HepG2 (cell line): ENCODE results near the gene CRK. TPM values are rescaled to one million over a fixed set of nuclear protein-coding genes. Genes with fewer than 3 reads are reported as not detected.

Source experiments
- CREB1 ChIP-seq, 2 experiments: fragments of 450-650 bp in 1 of 2; IDR thresholded peaks; 2 replicates each; pipeline ENCODE4 v1.6.1; 2016 to 2017; ENCODE audit warnings: control low read depth in 1 of 2, mild to moderate bottlenecking in 1 of 2, missing compliant biosample characterization in 1 of 2, missing genetic modification characterization in 1 of 2
- JARID2 ChIP-seq: sonication (generic); formaldehyde crosslinking; IDR thresholded peaks from 2 replicates; pipeline ENCODE4 v1.8.1; 2023; ENCODE audit warnings: missing genetic modification reagents, inconsistent platforms; ENCODE audit not compliant: insufficient replicate concordance
- JUND ChIP-seq: sonication (generic); formaldehyde crosslinking; IDR thresholded peaks from 2 replicates; pipeline ENCODE4 v1.8.0; 2022; ENCODE audit warnings: mild to moderate bottlenecking, missing genetic modification reagents
- KLF6 ChIP-seq: IDR thresholded peaks from 2 replicates; pipeline ENCODE4 v1.8.0; 2016; ENCODE audit warnings: missing biosample characterization, missing genetic modification reagents
- MTA1 ChIP-seq: sonication (generic); formaldehyde crosslinking; IDR thresholded peaks from 2 replicates; pipeline ENCODE4 v1.4.0; 2020; ENCODE audit warnings: missing genetic modification reagents, mild to moderate bottlenecking, borderline replicate concordance
- RBFOX2 ChIP-seq: fragments of 200-400 bp; formaldehyde crosslinking; IDR thresholded peaks from 2 replicates; pipeline ENCODE4 v1.6.1; 2017; ENCODE audit warnings: low read depth, mild to moderate bottlenecking, low read length
- SP1 ChIP-seq, 2 experiments: fragments of 450-650 bp in 1 of 2; sonication (generic) in 1 of 2; formaldehyde crosslinking in 1 of 2; IDR thresholded peaks; 2 replicates each; pipeline versions ENCODE4 v1.4.0 to v1.6.1; 2016 to 2020; ENCODE audit warnings: missing genetic modification reagents in 1 of 2
- THRA ChIP-seq: sonication (generic); formaldehyde crosslinking; IDR thresholded peaks from 2 replicates; pipeline ENCODE4 v1.4.0; 2020; ENCODE audit warnings: missing genetic modification reagents, borderline replicate concordance
- ZBTB2 ChIP-seq: sonication (generic); formaldehyde crosslinking; IDR thresholded peaks from 2 replicates; pipeline ENCODE4 v1.8.0; 2022; ENCODE audit warnings: low read depth, missing genetic modification reagents
- ZBTB39 ChIP-seq: sonication (generic); formaldehyde crosslinking; IDR thresholded peaks from 2 replicates; pipeline ENCODE4 v1.5.0; 2020; ENCODE audit warnings: missing genetic modification reagents
- ZFP82 ChIP-seq: sonication (generic); formaldehyde crosslinking; IDR thresholded peaks from 2 replicates; pipeline ENCODE4 v1.5.1; 2020; ENCODE audit warnings: mild to moderate bottlenecking, missing genetic modification reagents, borderline replicate concordance
- ZFX ChIP-seq: sonication (generic); formaldehyde crosslinking; IDR thresholded peaks from 2 replicates; pipeline ENCODE4 v1.4.0; 2020; ENCODE audit warnings: mild to moderate bottlenecking, low read depth, missing genetic modification reagents, moderate library complexity
- ZKSCAN1 ChIP-seq: fragments of 150-350 bp; IDR thresholded peaks from 2 replicates; pipeline ENCODE4 v1.6.1; 2014; ENCODE audit warnings: low read length
- ZNF441 ChIP-seq: sonication (generic); formaldehyde crosslinking; IDR thresholded peaks from 2 replicates; pipeline ENCODE4 v1.7.0; 2021; ENCODE audit warnings: missing genetic modification reagents, borderline replicate concordance
- ZNF550 ChIP-seq: sonication (generic); formaldehyde crosslinking; IDR thresholded peaks from 2 replicates; pipeline ENCODE4 v1.4.0; 2020; ENCODE audit warnings: mild to moderate bottlenecking, missing genetic modification reagents, borderline replicate concordance
- ZNF687 ChIP-seq: sonication (generic); formaldehyde crosslinking; IDR thresholded peaks from 2 replicates; pipeline ENCODE4 v1.5.1; 2020; ENCODE audit warnings: mild to moderate bottlenecking, missing genetic modification reagents, moderate library complexity
- polyA plus RNA-seq, 8 experiments: library from polyadenylated mRNA; depleted of rRNA in 3 of 8; stranded (reverse) in 7 of 8; unstranded in 1 of 8; fragments of >200 nt; fragmentation: Illumina TruSeq in 4 of 8; extraction: Trizol in 4 of 8; gene quantifications; 2 replicates each; pipeline versions ENCODE4 v1.2.1 to v1.2.3, GENCODE V29; 2011 to 2016; ENCODE audit warnings: low read depth in 4 of 8, missing spikeins in 1 of 8, mixed read lengths in 1 of 8; ENCODE audit not compliant: insufficient read depth in 1 of 8
- total RNA-seq, 5 experiments: library from RNA; depleted of rRNA; stranded (reverse); fragments of >200 nt; fragmentation: Illumina TruSeq; extraction: Trizol; gene quantifications; 2 replicates each; pipeline ENCODE4 v1.2.3, GENCODE V29; 2016; ENCODE audit warnings: low read depth in 1 of 5

CRK gene
- total and polyA plus RNA-seq, 2 of the 13 experiments (the other 11 are each of a cell fraction or from before 2014, with no cell fraction given), result 47.4 to 54.2 TPM

GRCh38 chr17:1487939-1488825 lies 32.1 kb upstream of the CRK start (continued):
- no peak for TF ChIP-seq SP1 (IDR thresholded peaks at IDR 0.05)
- peak; percentile 80; the same call in 1 of the 2 replicates for TF ChIP-seq SP1 (CRISPR knock-in tag; IDR thresholded peaks at IDR 0.05)
- peak; percentile 81 for TF ChIP-seq THRA (CRISPR knock-in tag)
- peak; percentile 81 for TF ChIP-seq ZFX
- TF ChIP-seq ZNF550, result 0 out of 2 replicates have a peak, but pooled peaks have one; percentile 20
- TF ChIP-seq ZBTB39, result peak; percentile 28; the same call in 1 of the 2 replicates
- no peak for TF ChIP-seq ZKSCAN1
- peak; percentile 64; the same call in 1 of the 2 replicates for TF ChIP-seq CREB1 (IDR thresholded peaks at IDR 0.05)
- TF ChIP-seq CREB1 (CRISPR knock-in tag; IDR thresholded peaks at IDR 0.05), result no peak
- peak; percentile 79; the same call in 1 of the 2 replicates for TF ChIP-seq MTA1 (CRISPR knock-in tag)
- TF ChIP-seq JARID2 (CRISPR knock-in tag), result no peak
- TF ChIP-seq JUND, result 0 out of 2 replicates have a peak, but pooled peaks have one; percentile 54
- TF ChIP-seq ZBTB2 (CRISPR knock-in tag), result peak; percentile 96
- peak; percentile 79 for TF ChIP-seq RBFOX2
- TF ChIP-seq ZNF441 (CRISPR knock-in tag), result 0 out of 2 replicates have a peak, but pooled peaks have one; percentile 55
- no peak for TF ChIP-seq KLF6 (CRISPR knock-in tag)
- peak; percentile 8; the same call in 1 of the 2 replicates for TF ChIP-seq ZFP82 (CRISPR knock-in tag)
- peak; percentile 79 for TF ChIP-seq ZNF687 (CRISPR knock-in tag)
